Testis (tissue), 3 donors: ENCODE measurements around the gene LUC7L2. TPM values are rescaled to one million over a fixed set of nuclear protein-coding genes. Genes with fewer than 3 reads are reported as not detected.

ENCODE experiments used
- DNase-seq: peaks from one replicate; pipeline ENCODE4 v3.0.0-alpha.2; 2019
- H3K27ac ChIP-seq, 2 donors: fragments of 200-600 bp; sonication (generic); one replicate each; pipeline ENCODE4 v1.5.1; 2019
- H3K27me3 ChIP-seq: fragments of 200-600 bp; sonication (generic); one replicate; pipeline ENCODE4 v1.5.1; 2019
- H3K36me3 ChIP-seq: fragments of 200-600 bp; sonication (generic); one replicate; pipeline ENCODE4 v1.5.1; 2017; ENCODE audit warnings: low read depth; ENCODE audit errors: missing control alignments
- H3K4me1 ChIP-seq: fragments of 200-600 bp; sonication (generic); one replicate; pipeline ENCODE4 v1.5.1; 2019
- H3K4me3 ChIP-seq, 2 donors: fragments of 200-600 bp; sonication (generic); one replicate each; pipeline ENCODE4 v1.5.1; 2017 to 2019
- H3K9me3 ChIP-seq: fragments of 200-600 bp; sonication (generic); one replicate; pipeline ENCODE4 v1.5.1; 2017
- POLR2A ChIP-seq: fragments of 450-650 bp; IDR thresholded peaks from one replicate; pipeline ENCODE4 v1.6.1; 2017; ENCODE audit warnings: antibody characterized with exemption, mild to moderate bottlenecking, moderate library complexity
- WGBS, 2 donors: methylation state at CpG; one replicate each; pipeline ENCODE4 v1.1.5; 2018; 5-methylcytosine and 5-hydroxymethylcytosine counted together
- intact Hi-C: fragments of 100-400 bp; cut with DNase I; formaldehyde crosslinking; loops from one replicate; pipeline ENCODE4 v1.15.1; 2023; ENCODE audit warnings: low total_unique reads
- polyA plus RNA-seq: library from polyadenylated mRNA; stranded (reverse); fragments of 350-450 nt; fragmentation: Illumina TruSeq; extraction: RNeasy Lipid Tissue Mini Kit (QIAGEN cat#74804); gene quantifications from one replicate; pipeline ENCODE4 v1.2.3, GENCODE V29; 2014; ENCODE audit warnings: low read depth, low replicate concordance; ENCODE audit not compliant: insufficient read depth
- total RNA-seq, 2 donors: library from RNA; depleted of rRNA; stranded (reverse); fragments of >200 nt; gene quantifications; one replicate each; pipeline ENCODE4 v1.2.3, GENCODE V29; 2016
- TF ChIP-seq, protein P1 (sequence below), 3 experiments: fragments of 450-650 bp in 2 of 3; fragments of 200-600 bp in 1 of 3; sonication (generic) in 1 of 3; IDR thresholded peaks; one replicate each; pipeline ENCODE4 v1.5.1; 2016 to 2019; ENCODE audit warnings: antibody characterized with exemption in 3 of 3, mild to moderate bottlenecking in 2 of 3, moderate library complexity in 1 of 3

The LUC7L2 gene
- total and polyA plus RNA-seq, 3 donors from 2014 or later: 73.2 to 136 (median 109) TPM

DNA sequence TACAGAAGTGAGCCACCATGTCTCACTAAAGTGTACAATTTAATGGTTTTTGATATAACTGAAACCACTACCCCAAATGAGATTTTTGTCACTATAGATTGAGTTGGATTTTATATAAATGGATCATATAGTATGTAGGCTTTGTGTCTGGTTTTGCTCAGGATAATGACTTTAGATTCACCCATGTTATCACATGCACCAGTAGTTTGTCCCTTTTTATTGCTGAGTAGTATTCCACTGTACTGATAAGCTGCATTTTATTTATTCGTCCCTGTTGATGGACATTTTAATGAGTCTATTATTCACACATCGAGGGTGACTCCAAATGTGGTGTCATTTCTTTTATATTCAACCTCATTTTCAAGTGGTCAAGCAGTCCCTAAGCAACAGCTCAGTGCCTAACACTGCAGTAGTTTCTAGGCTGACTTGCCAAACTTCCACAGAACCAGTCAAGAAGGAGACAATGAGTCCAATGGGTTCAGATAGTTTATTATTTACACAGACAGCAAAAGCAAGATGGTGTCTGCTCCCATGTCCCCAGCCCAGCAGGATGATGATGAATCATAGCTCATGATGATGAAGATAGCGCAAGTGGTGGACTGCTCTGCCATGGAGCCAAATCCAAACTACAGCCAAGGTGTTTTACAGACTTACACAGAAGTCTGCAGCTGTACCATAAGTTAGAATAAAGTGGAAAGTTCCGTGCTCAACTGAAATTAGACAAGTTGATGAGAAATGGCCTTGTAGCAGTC is 25.1 kb upstream of the LUC7L2 start:
- Histone ChIP-seq H3K27me3 (no peaks in the 10 kb centered on the region), H3K4me1 (no peaks in the 10 kb centered on the region), H3K27ac (no peak overlapping the region), H3K4me3 (no peak overlapping the region), H3K9me3 (no peaks in the 10 kb centered on the region), H3K36me3 (no peaks in the 10 kb centered on the region)
- TF ChIP-seq, protein P1, sequence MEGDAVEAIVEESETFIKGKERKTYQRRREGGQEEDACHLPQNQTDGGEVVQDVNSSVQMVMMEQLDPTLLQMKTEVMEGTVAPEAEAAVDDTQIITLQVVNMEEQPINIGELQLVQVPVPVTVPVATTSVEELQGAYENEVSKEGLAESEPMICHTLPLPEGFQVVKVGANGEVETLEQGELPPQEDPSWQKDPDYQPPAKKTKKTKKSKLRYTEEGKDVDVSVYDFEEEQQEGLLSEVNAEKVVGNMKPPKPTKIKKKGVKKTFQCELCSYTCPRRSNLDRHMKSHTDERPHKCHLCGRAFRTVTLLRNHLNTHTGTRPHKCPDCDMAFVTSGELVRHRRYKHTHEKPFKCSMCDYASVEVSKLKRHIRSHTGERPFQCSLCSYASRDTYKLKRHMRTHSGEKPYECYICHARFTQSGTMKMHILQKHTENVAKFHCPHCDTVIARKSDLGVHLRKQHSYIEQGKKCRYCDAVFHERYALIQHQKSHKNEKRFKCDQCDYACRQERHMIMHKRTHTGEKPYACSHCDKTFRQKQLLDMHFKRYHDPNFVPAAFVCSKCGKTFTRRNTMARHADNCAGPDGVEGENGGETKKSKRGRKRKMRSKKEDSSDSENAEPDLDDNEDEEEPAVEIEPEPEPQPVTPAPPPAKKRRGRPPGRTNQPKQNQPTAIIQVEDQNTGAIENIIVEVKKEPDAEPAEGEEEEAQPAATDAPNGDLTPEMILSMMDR (IDR thresholded peaks at IDR 0.05): no peak
- no peak for TF ChIP-seq POLR2A
- WGBS, 2 donors: 90 to 91% methylated on average over 4 of the region's 4 CpGs
- intact Hi-C loops: no loop called here
- no peak for DNase-seq

- H3K9me3 ChIP-seq: no peaks in the 10 kb centered on the region
- H3K4me3 ChIP-seq: peak overlapping the region; percentile 78 to 94
- no peaks in the 10 kb centered on the region for H3K36me3 ChIP-seq
- 66 to 80% methylated on average over 2 of the region's 2 CpGs for WGBS, 2 donors
- peak overlapping the region; percentile 99 for H3K27ac ChIP-seq
- no peaks in the 10 kb centered on the region for H3K27me3 ChIP-seq
- intact Hi-C loops: no loop called here
- TF ChIP-seq POLR2A: no peak
- TF ChIP-seq, protein P1 (IDR thresholded peaks at IDR 0.05): no peak
- H3K4me1 ChIP-seq: peaks cover 4% of the 10 kb centered on the region
- peak; percentile 9 for DNase-seq
These were observed 20.7 kb upstream of the LUC7L2 start for GRCh38 chr7:139339025-139339424.

DNA sequence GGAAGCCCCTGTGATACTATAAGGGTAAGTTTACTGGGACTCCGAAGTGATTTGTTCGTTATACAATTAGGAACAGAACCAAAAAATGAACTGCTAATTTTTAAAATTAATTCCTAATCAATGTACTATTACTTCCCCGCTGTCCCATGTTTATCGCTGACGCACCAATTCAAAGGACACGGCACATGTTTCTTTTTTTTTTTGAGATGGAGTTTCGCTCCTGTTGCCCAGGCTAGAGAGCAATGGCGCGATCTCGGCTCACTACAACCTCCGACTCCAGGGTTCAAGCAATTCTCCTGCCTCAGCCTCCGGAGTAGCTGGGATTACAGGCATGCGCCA is 20.0 kb upstream of the LUC7L2 start:
- Histone ChIP-seq H3K27me3 (no peaks in the 10 kb centered on the region), H3K9me3 (no peaks in the 10 kb centered on the region), H3K36me3 (no peaks in the 10 kb centered on the region), H3K4me1 (peaks cover 4% of the 10 kb centered on the region), H3K27ac (peak overlapping the region; percentile 99), H3K4me3 (peak overlapping the region; percentile 78 to 94)
- TF ChIP-seq POLR2A: no peak
- TF ChIP-seq, protein P1 (IDR thresholded peaks at IDR 0.05): no peak
- intact Hi-C loops: no loop called here
- DNase-seq: peak; percentile 13
- 58 to 64% methylated on average over 13 of the region's 13 CpGs for WGBS, 2 donors

- TF ChIP-seq POLR2A: no peak
- TF ChIP-seq, protein P1 (IDR thresholded peaks at IDR 0.05): peak; percentile 60 to 81 (median 80)
- Histone ChIP-seq H3K36me3 (no peaks in the 10 kb centered on the region), H3K4me3 (peak overlapping the region; percentile 78 to 94), H3K4me1 (peaks cover 4% of the 10 kb centered on the region), H3K27ac (peak overlapping the region; percentile 99), H3K9me3 (no peaks in the 10 kb centered on the region), H3K27me3 (no peaks in the 10 kb centered on the region)
- peak; percentile 100 for DNase-seq
- intact Hi-C loops: no loop called here
- 2% methylated on average over 36 to 66 of the region's 66 CpGs for WGBS, 2 donors
These were observed 19.5 kb upstream of the LUC7L2 start for GRCh38 chr7:139340037-139340807.
